NCI-H1092 (cell line): ENCODE measurements around the gene TRHDE.

Experiments used
- DNase-seq: peaks from one replicate; lab custom pipeline; 2025; lab: John Stamatoyannopoulos, UW

The TRHDE gene

GRCh38 chr12:72444125-72444524 lies 172.0 kb downstream of the TRHDE start:
- DNase-seq, result no peak

- DNase-seq, result no peak
Observed at GRCh38 chr12:72444566-72444965, 172.4 kb downstream of the TRHDE start.

GRCh38 chr12:72448089-72448488 lies 175.9 kb downstream of the TRHDE start:
- DNase-seq, result no peak

- no peak for DNase-seq
Observed at GRCh38 chr12:72448805-72449204, 176.6 kb downstream of the TRHDE start.

- DNase-seq, result no peak
Observed at GRCh38 chr12:72453066-72453465, 180.9 kb downstream of the TRHDE start.

- no peak for DNase-seq
Observed at GRCh38 chr12:72453550-72453949, 181.4 kb downstream of the TRHDE start.

- no peak for DNase-seq
Observed at GRCh38 chr12:72464471-72464870, 192.3 kb downstream of the TRHDE start.

GRCh38 chr12:72465155-72465554 lies 193.0 kb downstream of the TRHDE start:
- DNase-seq, result no peak

- DNase-seq, result no peak
Observed at GRCh38 chr12:72465940-72466630, 193.9 kb downstream of the TRHDE start.

- no peak for DNase-seq
Observed at GRCh38 chr12:72467985-72468384, 195.8 kb downstream of the TRHDE start.

GRCh38 chr12:72468505-72468904 lies 196.3 kb downstream of the TRHDE start:
- no peak for DNase-seq

GRCh38 chr12:72471806-72472205 lies 199.6 kb downstream of the TRHDE start:
- no peak for DNase-seq

GRCh38 chr12:72472350-72472749 lies 200.2 kb downstream of the TRHDE start:
- DNase-seq, result no peak

- no peak for DNase-seq
Observed at GRCh38 chr12:72476301-72476700, 204.1 kb downstream of the TRHDE start.

- no peak for DNase-seq
Observed at GRCh38 chr12:72485017-72485701, 213.0 kb downstream of the TRHDE start.

- DNase-seq, result no peak
Observed at GRCh38 chr12:72491426-72491825, 219.3 kb downstream of the TRHDE start.

- no peak for DNase-seq
Observed at GRCh38 chr12:72493407-72493806, 221.2 kb downstream of the TRHDE start.

- no peak for DNase-seq
Observed at GRCh38 chr12:72498354-72498753, 226.2 kb downstream of the TRHDE start.

- DNase-seq, result no peak
Observed at GRCh38 chr12:72499244-72499643, 227.1 kb downstream of the TRHDE start.

GRCh38 chr12:72502546-72502945 lies 230.4 kb downstream of the TRHDE start:
- no peak for DNase-seq

- DNase-seq, result no peak
Observed at GRCh38 chr12:72505227-72505626, 233.1 kb downstream of the TRHDE start.

- no peak for DNase-seq
Observed at GRCh38 chr12:72509891-72510290, 237.7 kb downstream of the TRHDE start.

GRCh38 chr12:72510772-72511171 lies 238.6 kb downstream of the TRHDE start:
- no peak for DNase-seq

GRCh38 chr12:72511498-72511897 lies 239.3 kb downstream of the TRHDE start:
- no peak for DNase-seq
